Measurements from ENCODE around the gene MARCO. TPM values are rescaled to one million over a fixed set of nuclear protein-coding genes. Genes with fewer than 3 reads are reported as not detected.

Gene MARCO, protein sequence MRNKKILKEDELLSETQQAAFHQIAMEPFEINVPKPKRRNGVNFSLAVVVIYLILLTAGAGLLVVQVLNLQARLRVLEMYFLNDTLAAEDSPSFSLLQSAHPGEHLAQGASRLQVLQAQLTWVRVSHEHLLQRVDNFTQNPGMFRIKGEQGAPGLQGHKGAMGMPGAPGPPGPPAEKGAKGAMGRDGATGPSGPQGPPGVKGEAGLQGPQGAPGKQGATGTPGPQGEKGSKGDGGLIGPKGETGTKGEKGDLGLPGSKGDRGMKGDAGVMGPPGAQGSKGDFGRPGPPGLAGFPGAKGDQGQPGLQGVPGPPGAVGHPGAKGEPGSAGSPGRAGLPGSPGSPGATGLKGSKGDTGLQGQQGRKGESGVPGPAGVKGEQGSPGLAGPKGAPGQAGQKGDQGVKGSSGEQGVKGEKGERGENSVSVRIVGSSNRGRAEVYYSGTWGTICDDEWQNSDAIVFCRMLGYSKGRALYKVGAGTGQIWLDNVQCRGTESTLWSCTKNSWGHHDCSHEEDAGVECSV
- total RNA-seq (2013) = 55.4 TPM
- polyA plus RNA-seq (10 to 100 TPM; 12.7 to 43.7 (median 37.7) TPM), polyA minus RNA-seq (12.5 and 21.2 TPM in 2 replicates), total RNA-seq (4.6 to 39.9 (median 17.6) reads per million in 11 experiments)

DNA sequence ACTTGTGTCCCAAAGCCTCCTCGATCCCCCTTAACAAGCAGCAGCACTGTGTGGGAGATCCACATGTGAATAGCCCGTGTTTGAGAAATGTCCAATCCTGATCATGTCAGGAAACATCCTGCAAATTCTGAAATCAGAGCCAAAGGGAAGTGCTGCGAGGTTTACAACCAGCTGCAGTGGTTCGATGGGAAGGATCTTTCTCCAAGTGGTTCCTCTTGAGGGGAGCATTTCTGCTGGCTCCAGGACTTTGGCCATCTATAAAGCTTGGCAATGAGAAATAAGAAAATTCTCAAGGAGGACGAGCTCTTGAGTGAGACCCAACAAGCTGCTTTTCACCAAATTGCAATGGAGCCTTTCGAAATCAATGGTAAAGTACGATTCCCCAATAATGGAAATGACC is at the start of gene MARCO:
Gene MARCO, plus strand, starts transcription at position 164 of the 400 bp plus-strand sequence. Its CDS starts 107 bp downstream, at position 271.
- TF ChIP-seq, protein P1, sequence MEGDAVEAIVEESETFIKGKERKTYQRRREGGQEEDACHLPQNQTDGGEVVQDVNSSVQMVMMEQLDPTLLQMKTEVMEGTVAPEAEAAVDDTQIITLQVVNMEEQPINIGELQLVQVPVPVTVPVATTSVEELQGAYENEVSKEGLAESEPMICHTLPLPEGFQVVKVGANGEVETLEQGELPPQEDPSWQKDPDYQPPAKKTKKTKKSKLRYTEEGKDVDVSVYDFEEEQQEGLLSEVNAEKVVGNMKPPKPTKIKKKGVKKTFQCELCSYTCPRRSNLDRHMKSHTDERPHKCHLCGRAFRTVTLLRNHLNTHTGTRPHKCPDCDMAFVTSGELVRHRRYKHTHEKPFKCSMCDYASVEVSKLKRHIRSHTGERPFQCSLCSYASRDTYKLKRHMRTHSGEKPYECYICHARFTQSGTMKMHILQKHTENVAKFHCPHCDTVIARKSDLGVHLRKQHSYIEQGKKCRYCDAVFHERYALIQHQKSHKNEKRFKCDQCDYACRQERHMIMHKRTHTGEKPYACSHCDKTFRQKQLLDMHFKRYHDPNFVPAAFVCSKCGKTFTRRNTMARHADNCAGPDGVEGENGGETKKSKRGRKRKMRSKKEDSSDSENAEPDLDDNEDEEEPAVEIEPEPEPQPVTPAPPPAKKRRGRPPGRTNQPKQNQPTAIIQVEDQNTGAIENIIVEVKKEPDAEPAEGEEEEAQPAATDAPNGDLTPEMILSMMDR (IDR thresholded peaks at IDR 0.05) = no peak
- WGBS (ENCODE audit: insufficient coverage) = 53% methylated on average over 5 of the region's 7 CpGs
- Histone ChIP-seq H4K20me1 (ENCODE audit: insufficient read depth, low read length) (no peaks in the 10 kb centered on the region), H3K4me2 (replicated peaks; ENCODE audit: extremely low read depth, low read length, poor library complexity, severe bottlenecking) (peak within 1 kb of the TSS; percentile 74), H3K27ac (ENCODE audit: low read depth in 1 of 2, low read length in 2 of 2) (peak within 1 kb of the TSS; percentile 91 to 93), H3K79me2 (ENCODE audit: insufficient read depth, low read length) (no peaks in the 10 kb centered on the region), H3K4me3 (replicated peaks in 1 of 3; ENCODE audit: low read depth in 2 of 3, low read length in 3 of 3) (peak within 1 kb of the TSS in 1 of 3 experiments; percentile 60), H3K27me3 (ENCODE audit: control insufficient read depth in 2 of 2, insufficient read depth in 2 of 2, low read length in 2 of 2) (no peaks in the 10 kb centered on the region), H2AFZ (ENCODE audit: insufficient read depth, low read depth, low read length, poor library complexity, severe bottlenecking) (no peak within 1 kb of the TSS), H3K9me3 (replicated peaks in 1 of 2; ENCODE audit: control insufficient read depth in 1 of 2, insufficient read depth in 1 of 2, low read length in 2 of 2) (no peaks in the 10 kb centered on the region), H3K36me3 (replicated peaks in 1 of 2; ENCODE audit: control insufficient read depth in 1 of 2, insufficient read depth in 2 of 2, low read length in 2 of 2) (no peaks in the 10 kb centered on the region), H3K4me1 (ENCODE audit: control insufficient read depth in 1 of 2, insufficient read depth in 2 of 2, low read length in 2 of 2) (peaks cover 87 to 96% of the 10 kb centered on the region in 2 donors), H3K9ac (ENCODE audit: insufficient read depth, low read length, poor library complexity, severe bottlenecking) (peak within 1 kb of the TSS; percentile 40)
- no peak for DNase-seq
- Mint-ChIP-seq H3K27ac (peak within 1 kb of the TSS; percentile 94 to 97 (median 95)), H3K9me3 (no peaks in the 10 kb centered on the region), H3K36me3 (peaks cover 0 to 5% of the 10 kb centered on the region in 2 donors), H3K4me3 (peak within 1 kb of the TSS; percentile 7 to 75), H3K4me1 (peaks cover 68% of the 10 kb centered on the region), H3K27me3 (ENCODE audit: low read depth in 3 of 3) (peaks cover 0 to 2% (median 0%) of the 10 kb centered on the region in 3 donors)
- intact Hi-C loops (cut with micrococcal nuclease) = loop anchor here (5.0 kb wide), 3 partner anchors 35 to 40 kb away; no protein-coding TSS in a partner anchor

DNA sequence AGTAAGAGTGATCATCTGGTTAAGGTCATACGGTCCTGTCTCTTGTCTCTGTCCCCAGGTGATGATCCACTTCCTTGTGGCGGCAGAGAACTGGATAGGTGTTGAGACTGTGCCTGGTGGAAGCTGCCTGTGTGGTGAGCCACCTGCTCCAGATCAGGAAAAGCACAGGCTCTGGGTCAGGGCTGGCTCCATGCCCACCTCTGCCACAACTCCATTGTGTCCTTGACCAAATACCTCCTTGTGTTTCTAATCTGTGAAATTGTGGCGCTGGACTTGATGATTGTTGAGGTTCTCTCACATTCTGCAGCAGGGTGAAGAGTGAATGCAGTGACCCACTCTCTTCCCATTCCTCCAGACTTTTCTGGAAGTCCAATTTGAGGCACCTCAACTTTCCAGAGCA is 48.9 kb upstream of the MARCO start:
- Mint-ChIP-seq H3K27ac (peak overlapping the region in 1 of 7 donors; percentile 32), H3K36me3 (peaks cover 2 to 5% of the 10 kb centered on the region in 2 donors), H3K4me1 (no peaks in the 10 kb centered on the region), H3K9me3 (peaks cover 9 to 27% (median 17%) of the 10 kb centered on the region in 7 donors), H3K4me3 (no peak overlapping the region), H3K27me3 (ENCODE audit: low read depth in 3 of 3) (peaks cover 11 to 21% (median 15%) of the 10 kb centered on the region in 3 donors)
- Histone ChIP-seq H3K4me2 (replicated peaks; ENCODE audit: extremely low read depth, low read length, poor library complexity, severe bottlenecking) (no peak overlapping the region), H3K27ac (ENCODE audit: low read depth in 1 of 2, low read length in 2 of 2) (no peak overlapping the region), H3K36me3 (replicated peaks in 1 of 2; ENCODE audit: control insufficient read depth in 1 of 2, insufficient read depth in 2 of 2, low read length in 2 of 2) (no peaks in the 10 kb centered on the region), H3K27me3 (ENCODE audit: control insufficient read depth in 2 of 2, insufficient read depth in 2 of 2, low read length in 2 of 2) (peaks cover 5 to 8% of the 10 kb centered on the region in 2 donors), H3K9me3 (replicated peaks in 1 of 2; ENCODE audit: control insufficient read depth in 1 of 2, insufficient read depth in 1 of 2, low read length in 2 of 2) (peaks cover 4 to 19% of the 10 kb centered on the region in 2 donors), H3K9ac (ENCODE audit: insufficient read depth, low read length, poor library complexity, severe bottlenecking) (no peak overlapping the region), H3K4me1 (ENCODE audit: control insufficient read depth in 1 of 2, insufficient read depth in 2 of 2, low read length in 2 of 2) (no peaks in the 10 kb centered on the region), H3K4me3 (replicated peaks in 1 of 3; ENCODE audit: low read depth in 2 of 3, low read length in 3 of 3) (no peak overlapping the region), H3K79me2 (ENCODE audit: insufficient read depth, low read length) (no peaks in the 10 kb centered on the region), H4K20me1 (ENCODE audit: insufficient read depth, low read length) (no peaks in the 10 kb centered on the region), H2AFZ (ENCODE audit: insufficient read depth, low read depth, low read length, poor library complexity, severe bottlenecking) (no peak overlapping the region)
- intact Hi-C loops (cut with micrococcal nuclease) = no loop called here
- no peak for DNase-seq
- TF ChIP-seq, protein P1 (IDR thresholded peaks at IDR 0.05) = no peak
- 80% methylated on average over 1 of the region's 3 CpGs for WGBS (ENCODE audit: insufficient coverage)

Measured in CD14-positive monocyte (primary cell).